H9 (cell line): ENCODE data around the gene ATP5IF1. TPM values are rescaled to one million over a fixed set of nuclear protein-coding genes. Genes with fewer than 3 reads are reported as not detected.

Experiments used
- DNase-seq: peaks from one replicate; pipeline ENCODE4 v3.0.0-alpha.2; 2017
- H2AFZ ChIP-seq: one replicate; pipeline ENCODE4 v1.6.1; 2013; ENCODE audit warnings: mild to moderate bottlenecking, low read length, control low read depth, moderate library complexity
- H2AK5ac ChIP-seq: 2 replicates; pipeline ENCODE4 v1.6.1; 2013; ENCODE audit warnings: low read length, control low read depth, mixed read lengths; ENCODE audit not compliant: insufficient read length
- H2BK120ac ChIP-seq: one replicate; pipeline ENCODE4 v1.6.1; 2013; ENCODE audit warnings: low read depth, mild to moderate bottlenecking, low read length, control low read depth, inconsistent platforms; ENCODE audit not compliant: poor library complexity, severe bottlenecking
- H2BK12ac ChIP-seq: 2 replicates; pipeline ENCODE4 v1.6.1; 2013; ENCODE audit warnings: low read length, control low read depth, mixed read lengths, low read depth; ENCODE audit not compliant: insufficient read length
- H2BK15ac ChIP-seq: 2 replicates; pipeline ENCODE4 v1.6.1; 2013; ENCODE audit warnings: low read depth, low read length, control low read depth
- H2BK20ac ChIP-seq: one replicate; pipeline ENCODE4 v1.6.1; 2013; ENCODE audit warnings: low read depth, mild to moderate bottlenecking, low read length, control low read depth, inconsistent platforms; ENCODE audit not compliant: poor library complexity, severe bottlenecking
- H2BK5ac ChIP-seq: 2 replicates; pipeline ENCODE4 v1.6.1; 2013; ENCODE audit warnings: low read length, control low read depth, mixed read lengths; ENCODE audit not compliant: insufficient read length
- H3K14ac ChIP-seq: 2 replicates; pipeline ENCODE4 v1.6.1; 2013; ENCODE audit warnings: low read length, control low read depth; ENCODE audit not compliant: insufficient read depth
- H3K18ac ChIP-seq: 2 replicates; pipeline ENCODE4 v1.6.1; 2013; ENCODE audit warnings: low read depth, mild to moderate bottlenecking, mixed read lengths, low read length, control low read depth; ENCODE audit not compliant: insufficient read length
- H3K23ac ChIP-seq: 2 replicates; pipeline ENCODE4 v1.6.1; 2013; ENCODE audit warnings: low read length, control low read depth, mixed read lengths, low read depth; ENCODE audit not compliant: insufficient read length
- H3K23me2 ChIP-seq: 2 replicates; pipeline ENCODE4 v1.6.1; 2013; ENCODE audit warnings: low read depth, mild to moderate bottlenecking, mixed read lengths, low read length, control low read depth; ENCODE audit not compliant: insufficient read length, poor library complexity, severe bottlenecking
- H3K27ac ChIP-seq: 2 replicates; pipeline ENCODE4 v1.5.1; 2013; ENCODE audit warnings: low read length, control low read depth, mixed read lengths, low read depth; ENCODE audit not compliant: insufficient read length
- H3K27me3 ChIP-seq: 2 replicates; pipeline ENCODE4 v1.6.1; 2013; ENCODE audit warnings: low read length, control low read depth, inconsistent platforms; ENCODE audit not compliant: insufficient read depth
- H3K4ac ChIP-seq: 2 replicates; pipeline ENCODE4 v1.6.1; 2013; ENCODE audit warnings: low read depth, mild to moderate bottlenecking, control low read depth, inconsistent platforms, low read length, moderate library complexity
- H3K4me1 ChIP-seq: 2 replicates; pipeline ENCODE4 v1.6.1; 2013; ENCODE audit warnings: low read length, control low read depth, inconsistent platforms; ENCODE audit not compliant: insufficient read depth
- H3K4me2 ChIP-seq: 2 replicates; pipeline ENCODE4 v1.6.1; 2013; ENCODE audit warnings: low read length, control low read depth, mixed read lengths; ENCODE audit not compliant: insufficient read length, insufficient read depth
- H3K56ac ChIP-seq: 2 replicates; pipeline ENCODE4 v1.6.1; 2013; ENCODE audit warnings: low read depth, mild to moderate bottlenecking, mixed read lengths, low read length, control low read depth; ENCODE audit not compliant: insufficient read length
- H3K79me1 ChIP-seq: 2 replicates; pipeline ENCODE4 v1.6.1; 2013; ENCODE audit warnings: low read depth, mild to moderate bottlenecking, moderate library complexity, low read length, control low read depth, inconsistent platforms; ENCODE audit not compliant: insufficient read depth, poor library complexity, severe bottlenecking
- H3K79me2 ChIP-seq: 2 replicates; pipeline ENCODE4 v1.6.1; 2013; ENCODE audit warnings: low read length, control low read depth, inconsistent platforms; ENCODE audit not compliant: insufficient read depth
- H3K9ac ChIP-seq: 2 replicates; pipeline ENCODE4 v1.6.1; 2013; ENCODE audit warnings: low read length, control low read depth, mixed read lengths; ENCODE audit not compliant: insufficient read length; ENCODE audit errors: extremely low read depth
- H3K9me3 ChIP-seq: one replicate; pipeline ENCODE4 v1.6.1; 2013; ENCODE audit warnings: low read depth, low read length, inconsistent platforms; ENCODE audit not compliant: control insufficient read depth
- H3T11ph ChIP-seq: one replicate; pipeline ENCODE4 v1.6.1; 2013; ENCODE audit warnings: mild to moderate bottlenecking, low read length, control low read depth, inconsistent platforms
- H4K20me1 ChIP-seq: one replicate; pipeline ENCODE4 v1.6.1; 2013; ENCODE audit not compliant: control insufficient read depth, insufficient read length, insufficient read depth
- H4K5ac ChIP-seq: 2 replicates; pipeline ENCODE4 v1.6.1; 2013; ENCODE audit warnings: low read depth, mild to moderate bottlenecking, mixed read lengths, low read length, control low read depth; ENCODE audit not compliant: insufficient read length
- H4K8ac ChIP-seq: replicated peaks from 2 replicates; pipeline ENCODE4 v1.6.1; 2013; ENCODE audit warnings: low read length, control low read depth, mixed read lengths, low read depth; ENCODE audit not compliant: insufficient read length
- H4K91ac ChIP-seq: 2 replicates; pipeline ENCODE4 v1.6.1; 2013; ENCODE audit warnings: low read depth, mild to moderate bottlenecking, moderate library complexity, mixed read lengths, low read length, control low read depth; ENCODE audit not compliant: insufficient read length
- H3K27ac Mint-ChIP-seq, 3 experiments: 2 replicates in 2 of 3; 3 replicates in 1 of 3; pipeline ENCODE4 v1.8.0; 2020 to 2021; ENCODE audit warnings: mixed read lengths in 3 of 3, mild to moderate bottlenecking in 1 of 3, moderate library complexity in 1 of 3
- H3K27me3 Mint-ChIP-seq: 2 replicates; pipeline ENCODE4 v1.8.0; 2021; ENCODE audit warnings: low read depth, mild to moderate bottlenecking, moderate library complexity, mixed read lengths
- H3K36me3 Mint-ChIP-seq, 3 experiments: 2 replicates in 2 of 3; 3 replicates in 1 of 3; pipeline ENCODE4 v1.8.0; 2020 to 2021; ENCODE audit warnings: low read depth in 3 of 3, mixed read lengths in 3 of 3; ENCODE audit not compliant: insufficient read depth in 1 of 3
- H3K4me1 Mint-ChIP-seq, 2 experiments: 2 replicates each; pipeline ENCODE4 v1.8.0; 2020; ENCODE audit warnings: mixed read lengths in 2 of 2
- H3K4me3 Mint-ChIP-seq, 2 experiments: 2 replicates in 1 of 2; 3 replicates in 1 of 2; pipeline ENCODE4 v1.8.0; 2020 to 2021; ENCODE audit warnings: mild to moderate bottlenecking in 2 of 2, mixed read lengths in 2 of 2, moderate library complexity in 1 of 2
- H3K9me3 Mint-ChIP-seq, 2 experiments: 2 replicates in 1 of 2; 3 replicates in 1 of 2; pipeline ENCODE4 v1.8.0; 2020; ENCODE audit warnings: mild to moderate bottlenecking in 2 of 2, mixed read lengths in 2 of 2, moderate library complexity in 1 of 2
- WGBS: extraction: QIAGEN DNeasy Blood & Tissue Kit; methylation state at CpG from one replicate; pipeline ENCODE4 v1.1.7; 2013; ENCODE audit warnings: missing lambda C conversion rate, low lambda C conversion rate, mixed read lengths; ENCODE audit not compliant: insufficient read length; ENCODE audit errors: extremely low coverage; 5-methylcytosine and 5-hydroxymethylcytosine counted together
- total RNA-seq: library from RNA; stranded (reverse); gene quantifications from 2 replicates; pipeline ENCODE4 v1.2.1, GENCODE V29; 2021
- TF ChIP-seq, protein P1 (sequence below): fragments of 200-600 bp; sonication (generic); conservative IDR thresholded peaks from 3 replicates; pipeline ENCODE4 v1.8.0; 2021; ENCODE audit warnings: antibody characterized with exemption, mild to moderate bottlenecking

Gene ATP5IF1
- total RNA-seq, 1 experiment from 2014 or later = 257 TPM

DNA sequence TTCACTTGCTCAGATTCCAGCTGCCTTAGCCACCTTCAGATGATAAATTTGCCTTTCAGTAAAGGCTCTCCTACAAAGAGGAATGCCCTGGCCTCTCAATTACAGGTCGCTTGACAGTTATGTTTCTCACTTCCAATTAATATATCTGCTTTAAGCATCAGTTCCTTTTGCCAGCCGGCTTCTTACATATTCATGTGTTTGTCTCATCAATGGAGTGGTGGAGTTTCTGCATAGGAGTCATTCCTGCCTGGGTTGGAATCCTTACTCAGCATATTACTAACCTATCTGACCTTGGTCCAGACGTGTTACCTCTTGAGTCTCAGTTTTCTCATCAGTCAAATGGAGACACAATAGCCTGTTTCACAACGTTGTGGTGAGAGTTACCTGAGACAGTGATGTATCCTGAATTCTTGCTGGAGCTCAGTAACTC lies 14.0 kb downstream of the ATP5IF1 start:
- Histone ChIP-seq H2BK20ac (no peak overlapping the region), H3K4ac (no peak overlapping the region), H3K18ac (no peak overlapping the region), H3K27me3 (no peaks in the 10 kb centered on the region), H2BK12ac (no peak overlapping the region), H3K9me3 (no peaks in the 10 kb centered on the region), H3K14ac (no peak overlapping the region), H3K4me2 (no peak overlapping the region), H2BK15ac (no peak overlapping the region), H2BK120ac (no peak overlapping the region), H4K20me1 (no peaks in the 10 kb centered on the region), H4K91ac (no peak overlapping the region), H3K23ac (no peak overlapping the region), H3K23me2 (peaks cover 8% of the 10 kb centered on the region), H3K56ac (no peak overlapping the region), H2AK5ac (no peak overlapping the region), H3T11ph (no peak overlapping the region), H3K79me2 (no peaks in the 10 kb centered on the region), H3K9ac (no peak overlapping the region), H2AFZ (no peak overlapping the region), H4K8ac (no peak overlapping the region), H4K5ac (no peak overlapping the region), H3K27ac (peak overlapping the region; percentile 26), H3K4me1 (no peaks in the 10 kb centered on the region), H3K79me1 (no peaks in the 10 kb centered on the region), H2BK5ac (no peak overlapping the region)
- Mint-ChIP-seq H3K27me3 (no peaks in the 10 kb centered on the region), H3K9me3 (no peaks in the 10 kb centered on the region), H3K27ac (peak overlapping the region in 2 of 3 experiments; percentile 77 to 82; a peak in 3 of 7 replicates), H3K4me3 (no peak overlapping the region), H3K36me3 (no peaks in the 10 kb centered on the region), H3K4me1 (peaks cover 31 to 33% of the 10 kb centered on the region in 2 experiments)
- TF ChIP-seq, protein P1, sequence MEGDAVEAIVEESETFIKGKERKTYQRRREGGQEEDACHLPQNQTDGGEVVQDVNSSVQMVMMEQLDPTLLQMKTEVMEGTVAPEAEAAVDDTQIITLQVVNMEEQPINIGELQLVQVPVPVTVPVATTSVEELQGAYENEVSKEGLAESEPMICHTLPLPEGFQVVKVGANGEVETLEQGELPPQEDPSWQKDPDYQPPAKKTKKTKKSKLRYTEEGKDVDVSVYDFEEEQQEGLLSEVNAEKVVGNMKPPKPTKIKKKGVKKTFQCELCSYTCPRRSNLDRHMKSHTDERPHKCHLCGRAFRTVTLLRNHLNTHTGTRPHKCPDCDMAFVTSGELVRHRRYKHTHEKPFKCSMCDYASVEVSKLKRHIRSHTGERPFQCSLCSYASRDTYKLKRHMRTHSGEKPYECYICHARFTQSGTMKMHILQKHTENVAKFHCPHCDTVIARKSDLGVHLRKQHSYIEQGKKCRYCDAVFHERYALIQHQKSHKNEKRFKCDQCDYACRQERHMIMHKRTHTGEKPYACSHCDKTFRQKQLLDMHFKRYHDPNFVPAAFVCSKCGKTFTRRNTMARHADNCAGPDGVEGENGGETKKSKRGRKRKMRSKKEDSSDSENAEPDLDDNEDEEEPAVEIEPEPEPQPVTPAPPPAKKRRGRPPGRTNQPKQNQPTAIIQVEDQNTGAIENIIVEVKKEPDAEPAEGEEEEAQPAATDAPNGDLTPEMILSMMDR = no peak
- no CpG with 5 or more reads among the region's 4 CpGs for WGBS
- no peak for DNase-seq
